H1 (cell line): ENCODE measurements around the gene SHLD1. TPM values are rescaled to one million over a fixed set of nuclear protein-coding genes. Genes with fewer than 3 reads are reported as not detected.

ENCODE experiments used
- CTCF ChIA-PET: fragments of 300-600 bp; sonication (Branson Sonifier 250); formaldehyde crosslinking; loops from one replicate; lab custom pipeline; 2021; ENCODE audit not compliant: partially characterized antibody; lab: Charles Lee
- POLR2A ChIA-PET: fragments of 300-600 bp; sonication (Branson Sonifier 250); formaldehyde crosslinking; loops from one replicate; lab custom pipeline; 2021; ENCODE audit warnings: inconsistent platforms; ENCODE audit not compliant: partially characterized antibody; lab: Charles Lee
- DNase-seq, 2 experiments: peaks; one replicate each; pipeline versions ENCODE4 v3.0.0 to v3.0.0-alpha.2; 2010 to 2022; ENCODE audit warnings: low spot score in 2 of 2, low read depth in 1 of 2, mixed read lengths in 1 of 2
- FAIRE-seq: peaks from 2 replicates; lab custom pipeline; 2011; peaks lifted over from hg19 to GRCh38; lab: Jason Lieb, UNC
- H2AFZ ChIP-seq: 2 replicates; pipeline ENCODE4 v1.8.1; 2012; ENCODE audit warnings: low read length, inconsistent platforms
- H2AK5ac ChIP-seq: 2 replicates; pipeline ENCODE4 v1.6.1; 2013; ENCODE audit warnings: low read depth, low read length
- H2BK120ac ChIP-seq: replicated peaks from 2 replicates; pipeline ENCODE3; 2013; ENCODE audit warnings: low read depth, low read length, inconsistent platforms
- H2BK12ac ChIP-seq: 2 replicates; pipeline ENCODE4 v1.6.1; 2013; ENCODE audit warnings: low read depth, low read length
- H2BK15ac ChIP-seq: 2 replicates; pipeline ENCODE4 v1.6.1; 2013; ENCODE audit warnings: low read length
- H2BK20ac ChIP-seq: 2 replicates; pipeline ENCODE4 v1.6.1; 2013; ENCODE audit warnings: low read length
- H2BK5ac ChIP-seq: 2 replicates; pipeline ENCODE4 v1.6.1; 2013; ENCODE audit warnings: low read depth, low read length
- H3K14ac ChIP-seq: 2 replicates; pipeline ENCODE4 v1.6.1; 2013; ENCODE audit warnings: inconsistent platforms; ENCODE audit not compliant: insufficient read length
- H3K18ac ChIP-seq: 2 replicates; pipeline ENCODE4 v1.6.1; 2013; ENCODE audit warnings: low read length; ENCODE audit errors: extremely low read depth
- H3K23ac ChIP-seq: 2 replicates; pipeline ENCODE4 v1.6.1; 2013; ENCODE audit warnings: inconsistent platforms; ENCODE audit not compliant: insufficient read length
- H3K23me2 ChIP-seq: 2 replicates; pipeline ENCODE4 v1.6.1; 2013; ENCODE audit warnings: low read depth, low read length
- H3K27ac ChIP-seq: 2 replicates; pipeline ENCODE4 v1.6.1; 2011; ENCODE audit warnings: low read depth, low read length, inconsistent platforms
- H3K27me3 ChIP-seq, 4 experiments: replicated peaks in 1 of 4; 1 replicate in 1 of 4; 2 replicates in 3 of 4; pipeline versions ENCODE4 v1.6.1 to v1.8.1; 2011 to 2013; ENCODE audit warnings: low read length in 3 of 4, mild to moderate bottlenecking in 3 of 4, inconsistent platforms in 2 of 4, mixed read lengths in 2 of 4, moderate library complexity in 1 of 4; ENCODE audit not compliant: control insufficient read depth in 3 of 4, insufficient read depth in 3 of 4; ENCODE audit errors: extremely low read depth in 1 of 4
- H3K36me3 ChIP-seq, 4 experiments: 2 replicates each; pipeline versions ENCODE4 v1.6.1 to v1.8.1; 2011 to 2013; ENCODE audit warnings: mild to moderate bottlenecking in 4 of 4, low read length in 3 of 4, moderate library complexity in 2 of 4, control low read depth in 1 of 4, inconsistent platforms in 1 of 4; ENCODE audit not compliant: insufficient read depth in 4 of 4, control insufficient read depth in 2 of 4
- H3K4ac ChIP-seq: replicated peaks from 2 replicates; pipeline ENCODE3; 2013; ENCODE audit warnings: low read length, low read depth, mixed read lengths, inconsistent platforms; ENCODE audit not compliant: insufficient read length
- H3K4me1 ChIP-seq, 4 experiments: replicated peaks in 1 of 4; 1 replicate in 1 of 4; 2 replicates in 3 of 4; pipeline versions ENCODE4 v1.6.1 to v1.8.1; 2011 to 2013; ENCODE audit warnings: low read length in 3 of 4, inconsistent platforms in 2 of 4, mixed read lengths in 1 of 4; ENCODE audit not compliant: insufficient read depth in 4 of 4, control insufficient read depth in 3 of 4
- H3K4me2 ChIP-seq, 2 experiments: 2 replicates each; pipeline versions ENCODE4 v1.6.1 to v1.8.1; 2011 to 2013; ENCODE audit warnings: low read depth in 2 of 2, low read length in 2 of 2, control low read depth in 1 of 2, inconsistent platforms in 1 of 2, mild to moderate bottlenecking in 1 of 2; ENCODE audit not compliant: insufficient read depth in 1 of 2
- H3K4me3 ChIP-seq, 4 experiments: fragments of 200-600, 300-600 bp in 1 of 4; sonication (generic), shearing (Covaris generic), sonication (Bioruptor Twin) in 1 of 4; 2 replicates each; pipeline versions ENCODE4 v1.5.1 to v1.8.1; 2011 to 2016; ENCODE audit warnings: low read length in 4 of 4, low read depth in 3 of 4, control low read depth in 2 of 4, inconsistent platforms in 2 of 4, mild to moderate bottlenecking in 2 of 4, mixed read lengths in 1 of 4, moderate library complexity in 1 of 4; ENCODE audit not compliant: insufficient read depth in 2 of 4; ENCODE audit errors: extremely low read depth in 1 of 4
- H3K56ac ChIP-seq: replicated peaks from 2 replicates; pipeline ENCODE3; 2013; ENCODE audit warnings: low read depth, mild to moderate bottlenecking, mixed read lengths, low read length, inconsistent platforms; ENCODE audit not compliant: insufficient read length
- H3K79me1 ChIP-seq: 2 replicates; pipeline ENCODE4 v1.6.1; 2013; ENCODE audit warnings: low read depth, low read length, control low read depth
- H3K79me2 ChIP-seq, 2 experiments: 2 replicates each; pipeline versions ENCODE4 v1.6.1 to v1.8.1; 2012 to 2013; ENCODE audit warnings: low read length in 2 of 2, mild to moderate bottlenecking in 2 of 2, inconsistent platforms in 1 of 2; ENCODE audit not compliant: insufficient read depth in 2 of 2, control insufficient read depth in 1 of 2
- H3K9ac ChIP-seq, 4 experiments: replicated peaks in 1 of 4; 1 replicate in 1 of 4; 2 replicates in 3 of 4; pipeline versions ENCODE4 v1.6.1 to v1.8.1; 2011 to 2013; ENCODE audit warnings: low read depth in 3 of 4, low read length in 3 of 4, control low read depth in 2 of 4, mild to moderate bottlenecking in 2 of 4, moderate library complexity in 2 of 4, inconsistent platforms in 1 of 4; ENCODE audit errors: extremely low read depth in 1 of 4
- H3K9me3 ChIP-seq, 2 experiments: 2 replicates each; pipeline versions ENCODE4 v1.6.1 to v1.8.1; 2012 to 2013; ENCODE audit warnings: mild to moderate bottlenecking in 2 of 2, moderate library complexity in 2 of 2, control low read depth in 1 of 2, inconsistent platforms in 1 of 2, low read depth in 1 of 2, low read length in 1 of 2, mixed read lengths in 1 of 2; ENCODE audit not compliant: insufficient read depth in 2 of 2
- H4K20me1 ChIP-seq, 2 experiments: replicated peaks in 1 of 2; 2 replicates each; pipeline versions ENCODE3 to v1.8.1; 2011 to 2013; ENCODE audit warnings: inconsistent platforms in 2 of 2, low read length in 2 of 2, mild to moderate bottlenecking in 1 of 2; ENCODE audit not compliant: insufficient read depth in 2 of 2, control insufficient read depth in 1 of 2
- H4K5ac ChIP-seq: 2 replicates; pipeline ENCODE4 v1.6.1; 2013; ENCODE audit warnings: low read length, low read depth, mixed read lengths, inconsistent platforms; ENCODE audit not compliant: insufficient read length
- H4K8ac ChIP-seq: 2 replicates; pipeline ENCODE4 v1.8.0; 2013; ENCODE audit warnings: mild to moderate bottlenecking, moderate library complexity, low read length, inconsistent platforms; ENCODE audit not compliant: insufficient read depth; ENCODE audit errors: extremely low read depth
- H4K91ac ChIP-seq: replicated peaks from 2 replicates; pipeline ENCODE3; 2013; ENCODE audit warnings: low read length, mixed read lengths, inconsistent platforms; ENCODE audit not compliant: insufficient read length
- BACH1 ChIP-seq: IDR thresholded peaks from 2 replicates; pipeline ENCODE4 v1.6.1; 2012; ENCODE audit warnings: low read length, improper control_type of control experiment
- FOSL1 ChIP-seq: IDR thresholded peaks from 2 replicates; pipeline ENCODE4 v1.6.1; 2011; ENCODE audit warnings: mild to moderate bottlenecking, low read depth, low read length, moderate library complexity; ENCODE audit not compliant: insufficient read depth
- POLR2A ChIP-seq, 2 experiments: IDR thresholded peaks; 1 replicate in 1 of 2; 2 replicates in 1 of 2; pipeline ENCODE4 v1.6.1; 2011; ENCODE audit warnings: low read depth in 2 of 2, low read length in 2 of 2, mild to moderate bottlenecking in 2 of 2; ENCODE audit errors: control extremely low read depth in 1 of 2
- POU5F1 ChIP-seq: IDR thresholded peaks from 2 replicates; pipeline ENCODE4 v1.6.1; 2011; ENCODE audit warnings: low read depth, mild to moderate bottlenecking, low read length, moderate library complexity
- SP2 ChIP-seq: IDR thresholded peaks from 2 replicates; pipeline ENCODE4 v1.6.1; 2012; ENCODE audit warnings: mild to moderate bottlenecking, low read length, inconsistent platforms
- WGBS, 2 experiments: shearing (Covaris generic) in 1 of 2; methylation state at CpG; one replicate each; pipeline versions ENCODE4 v1.1.6 to v1.1.7; 2013 to 2015; ENCODE audit warnings: low lambda C conversion rate in 2 of 2, mixed read lengths in 2 of 2, inconsistent platforms in 1 of 2, low coverage in 1 of 2, missing lambda C conversion rate in 1 of 2; ENCODE audit not compliant: insufficient replicate concordance in 2 of 2, insufficient coverage in 1 of 2, insufficient read length in 1 of 2; ENCODE audit errors: extremely low coverage in 1 of 2, missing lambda C conversion rate in 1 of 2; 5-methylcytosine and 5-hydroxymethylcytosine counted together
- polyA plus RNA-seq, 7 experiments: library from polyadenylated mRNA; depleted of rRNA in 3 of 7; stranded (reverse) in 5 of 7; unstranded in 2 of 7; fragments of >200 nt in 5 of 7; fragments of 200-250 nt in 2 of 7; gene quantifications; 1 replicate in 5 of 7; 2 replicates in 1 of 7; 4 replicates in 1 of 7; pipeline versions ENCODE4 v1.2.1 to v1.2.3, GENCODE V29; 2011 to 2013; ENCODE audit warnings: missing spikeins in 2 of 7, mixed read lengths in 2 of 7
- total RNA-seq: library from RNA; stranded (reverse); fragmentation: NEBNext Ultra II Directional; extraction: Animal tissue kit (Norgen Biotek cat#: 25700); gene quantifications from 2 replicates; pipeline ENCODE4 v1.2.1, GENCODE V29; 2021

Gene SHLD1
- total and polyA plus RNA-seq, 2 of the 8 experiments (the other 6 are each of a cell fraction or from before 2014, with no cell fraction given): 4.2 to 6.5 TPM

- no peak overlapping the region for H4K5ac ChIP-seq
- H4K20me1 ChIP-seq: no peaks in the 10 kb centered on the region
- H2BK120ac ChIP-seq: no peak overlapping the region
- H3K27ac ChIP-seq: no peak overlapping the region
- no peak overlapping the region for H3K9ac ChIP-seq
- no peak overlapping the region for H3K56ac ChIP-seq
- H3K4me3 ChIP-seq: no peak overlapping the region
- H2BK5ac ChIP-seq: 0 out of 2 replicates have a peak overlapping the region, but pooled peaks have one; percentile 44
- no peak overlapping the region for H3K14ac ChIP-seq
- no peaks in the 10 kb centered on the region for H3K27me3 ChIP-seq
- H2BK20ac ChIP-seq: no peak overlapping the region
- H3K4ac ChIP-seq: no peak overlapping the region
- H4K8ac ChIP-seq: peak overlapping the region; percentile 57; the same call in 1 of the 2 replicates
- H3K4me2 ChIP-seq: no peak overlapping the region
- WGBS, 2 experiments: 77% methylated on average over 6 of the region's 6 CpGs; no CpG with 5 or more reads in 1 of the 2 experiments
- H3K9me3 ChIP-seq: no peaks in the 10 kb centered on the region
- H3K36me3 ChIP-seq: no peaks in the 10 kb centered on the region
- 0 out of 2 replicates have a peak overlapping the region, but pooled peaks have one; percentile 4 for H2AFZ ChIP-seq
- no peak overlapping the region for H3K23ac ChIP-seq
- no peaks in the 10 kb centered on the region for H3K79me2 ChIP-seq
- ChIA-PET CTCF (interaction anchor here (0.5 to 1.7 kb wide), 4 partner anchors 11 to 343 kb away, joined by 3 read pairs; no protein-coding TSS in a partner anchor), POLR2A (no interaction called here)
- H2BK15ac ChIP-seq: peak overlapping the region; percentile 97
- no peaks in the 10 kb centered on the region for H3K23me2 ChIP-seq
- 0 out of 2 replicates have a peak overlapping the region, but pooled peaks have one; percentile 39 for H2AK5ac ChIP-seq
- peaks cover 0 to 7% (median 1%) of the 10 kb centered on the region in 4 experiments; a peak in 4 of 7 replicates for H3K4me1 ChIP-seq
- DNase-seq (no peak), FAIRE-seq (no peak)
- H2BK12ac ChIP-seq: peak overlapping the region; percentile 87; the same call in 1 of the 2 replicates
- H4K91ac ChIP-seq: no peak overlapping the region
- no peaks in the 10 kb centered on the region for H3K79me1 ChIP-seq
- no peak for TF ChIP-seq POLR2A (IDR thresholded peaks at IDR 0.05; ENCODE audit: control extremely low read depth in 1 of 2, low read depth in 2 of 2, low read length in 2 of 2)
- no peak for TF ChIP-seq POU5F1
- TF ChIP-seq FOSL1: no peak
- no peak for TF ChIP-seq SP2
- no peak for TF ChIP-seq BACH1
- TF ChIP-seq, all 59 proteins: peak for 0
- no peak overlapping the region for H3K18ac ChIP-seq
These were observed 121.5 kb downstream of the SHLD1 start for GRCh38 chr20:5871459-5872410.
